Measurements from ENCODE around the gene EDIL3. TPM values are rescaled to one million over a fixed set of nuclear protein-coding genes. Genes with fewer than 3 reads are reported as not detected.

Gene EDIL3
- total RNA-seq, 4 donors from 2014 or later = 15.9 to 29.3 (median 24.8) TPM

- no peaks in the 10 kb centered on the region for H3K27me3 ChIP-seq
- WGBS, 2 donors = 54 to 58% methylated on average over 8 of the region's 8 CpGs
- TF ChIP-seq POLR2A (IDR thresholded peaks at IDR 0.05) = no peak
- TF ChIP-seq EP300 (IDR thresholded peaks at IDR 0.05) = no peak
- TF ChIP-seq CTCF (IDR thresholded peaks at IDR 0.05) = no peak
- no peak overlapping the region for H3K27ac ChIP-seq
- H3K36me3 ChIP-seq = no peaks in the 10 kb centered on the region
- H3K4me1 ChIP-seq = peaks cover 0 to 14% (median 0%) of the 10 kb centered on the region in 4 donors
- DNase-seq (ENCODE audit: low spot score in 2 of 2) = no peak
- no peaks in the 10 kb centered on the region for H3K9me3 ChIP-seq
- H3K4me3 ChIP-seq = no peak overlapping the region
These were observed 98.7 kb downstream of the EDIL3 start for GRCh38 chr5:84285641-84286637.

GRCh38 chr5:84281383-84281782 is 103.3 kb downstream of the EDIL3 start:
- DNase-seq (ENCODE audit: low spot score in 2 of 2) = no peak
- Histone ChIP-seq H3K4me1 (peaks cover 0 to 8% (median 0%) of the 10 kb centered on the region in 4 donors), H3K4me3 (no peak overlapping the region), H3K36me3 (no peaks in the 10 kb centered on the region), H3K27me3 (no peaks in the 10 kb centered on the region), H3K27ac (no peak overlapping the region), H3K9me3 (no peaks in the 10 kb centered on the region)
- TF ChIP-seq EP300 (IDR thresholded peaks at IDR 0.05) (no peak), CTCF (IDR thresholded peaks at IDR 0.05) (no peak), POLR2A (IDR thresholded peaks at IDR 0.05) (no peak)

GRCh38 chr5:84279234-84279633 is 105.4 kb downstream of the EDIL3 start:
- H3K27ac ChIP-seq = no peak overlapping the region
- no peaks in the 10 kb centered on the region for H3K27me3 ChIP-seq
- DNase-seq (ENCODE audit: low spot score in 2 of 2) = no peak
- H3K4me1 ChIP-seq = no peaks in the 10 kb centered on the region
- H3K4me3 ChIP-seq = no peak overlapping the region
- H3K9me3 ChIP-seq = no peaks in the 10 kb centered on the region
- TF ChIP-seq EP300 (IDR thresholded peaks at IDR 0.05) (no peak), CTCF (IDR thresholded peaks at IDR 0.05) (no peak), POLR2A (IDR thresholded peaks at IDR 0.05) (no peak)
- no peaks in the 10 kb centered on the region for H3K36me3 ChIP-seq

GRCh38 chr5:84275609-84276008 is 109.1 kb downstream of the EDIL3 start:
- WGBS, 2 donors = 97 to 100% methylated on average over 1 of the region's 1 CpG
- Histone ChIP-seq H3K36me3 (no peaks in the 10 kb centered on the region), H3K27ac (no peak overlapping the region), H3K27me3 (no peaks in the 10 kb centered on the region), H3K9me3 (no peaks in the 10 kb centered on the region), H3K4me1 (no peaks in the 10 kb centered on the region), H3K4me3 (no peak overlapping the region)
- DNase-seq (ENCODE audit: low spot score in 2 of 2) = no peak
- no peak for TF ChIP-seq EP300 (IDR thresholded peaks at IDR 0.05)
- TF ChIP-seq POLR2A (IDR thresholded peaks at IDR 0.05) = no peak
- no peak for TF ChIP-seq CTCF (IDR thresholded peaks at IDR 0.05)

Data from tibial nerve (tissue), 4 donors.